ENCODE results near the gene PSMG2.

PSMG2 gene

DNA sequence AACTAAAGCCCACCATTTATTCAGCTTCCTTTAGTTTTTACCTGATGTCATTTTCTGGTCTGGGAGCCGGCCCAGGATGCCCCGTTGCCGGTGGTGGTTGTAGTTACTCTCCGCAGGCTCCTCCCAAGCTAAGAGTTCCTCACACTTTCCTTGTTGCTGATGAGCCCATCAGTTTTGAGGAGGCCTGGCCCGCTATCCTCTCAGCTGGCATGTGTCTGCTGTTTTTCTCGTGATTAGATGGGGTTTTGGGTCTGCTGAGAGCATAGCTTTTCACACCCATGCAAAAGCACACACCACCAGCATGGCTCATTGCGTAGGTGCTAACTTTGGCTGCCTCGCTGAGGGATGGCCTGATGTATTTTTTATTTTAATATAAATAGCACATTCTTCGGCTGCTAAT is 72.1 kb downstream of the PSMG2 start:
- TF ChIP-seq, protein P1, sequence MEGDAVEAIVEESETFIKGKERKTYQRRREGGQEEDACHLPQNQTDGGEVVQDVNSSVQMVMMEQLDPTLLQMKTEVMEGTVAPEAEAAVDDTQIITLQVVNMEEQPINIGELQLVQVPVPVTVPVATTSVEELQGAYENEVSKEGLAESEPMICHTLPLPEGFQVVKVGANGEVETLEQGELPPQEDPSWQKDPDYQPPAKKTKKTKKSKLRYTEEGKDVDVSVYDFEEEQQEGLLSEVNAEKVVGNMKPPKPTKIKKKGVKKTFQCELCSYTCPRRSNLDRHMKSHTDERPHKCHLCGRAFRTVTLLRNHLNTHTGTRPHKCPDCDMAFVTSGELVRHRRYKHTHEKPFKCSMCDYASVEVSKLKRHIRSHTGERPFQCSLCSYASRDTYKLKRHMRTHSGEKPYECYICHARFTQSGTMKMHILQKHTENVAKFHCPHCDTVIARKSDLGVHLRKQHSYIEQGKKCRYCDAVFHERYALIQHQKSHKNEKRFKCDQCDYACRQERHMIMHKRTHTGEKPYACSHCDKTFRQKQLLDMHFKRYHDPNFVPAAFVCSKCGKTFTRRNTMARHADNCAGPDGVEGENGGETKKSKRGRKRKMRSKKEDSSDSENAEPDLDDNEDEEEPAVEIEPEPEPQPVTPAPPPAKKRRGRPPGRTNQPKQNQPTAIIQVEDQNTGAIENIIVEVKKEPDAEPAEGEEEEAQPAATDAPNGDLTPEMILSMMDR (IDR thresholded peaks at IDR 0.05), result no peak
- TF ChIP-seq ZFX (IDR thresholded peaks at IDR 0.05; ENCODE audit: borderline replicate concordance), result no peak
- no peak overlapping the region for H3K27ac ChIP-seq

Measured in 22Rv1 (cell line).